Measurements from ENCODE around the gene SPTLC3. TPM values are rescaled to one million over a fixed set of nuclear protein-coding genes. Genes with fewer than 3 reads are reported as not detected.

SPTLC3 gene
- total RNA-seq, 1 donor from 2014 or later, result 4.6 TPM

DNA sequence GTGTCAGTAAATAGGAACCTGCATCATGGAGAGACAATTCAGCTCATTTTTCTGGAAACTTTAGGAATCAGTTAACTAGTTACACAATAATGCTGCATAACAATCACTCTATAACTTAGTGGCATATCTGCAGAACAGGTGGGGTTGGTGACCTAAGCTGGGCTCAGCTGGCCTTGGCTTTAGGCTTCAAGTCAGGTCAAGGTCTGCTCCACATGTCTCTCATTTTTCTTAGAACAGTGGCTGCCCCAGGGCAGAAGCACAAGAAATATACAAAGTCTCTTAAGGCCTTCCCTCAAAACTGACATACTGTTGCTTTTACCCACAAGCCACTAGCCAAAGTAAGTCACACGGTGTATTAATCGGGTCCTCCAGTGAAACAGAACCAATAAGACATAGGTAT lies 198.2 kb downstream of the SPTLC3 start:
- intact Hi-C loops (cut with DNase I), result no loop called here
- Histone ChIP-seq H3K36me3 (no peaks in the 10 kb centered on the region), H3K27me3 (no peaks in the 10 kb centered on the region)

DNA sequence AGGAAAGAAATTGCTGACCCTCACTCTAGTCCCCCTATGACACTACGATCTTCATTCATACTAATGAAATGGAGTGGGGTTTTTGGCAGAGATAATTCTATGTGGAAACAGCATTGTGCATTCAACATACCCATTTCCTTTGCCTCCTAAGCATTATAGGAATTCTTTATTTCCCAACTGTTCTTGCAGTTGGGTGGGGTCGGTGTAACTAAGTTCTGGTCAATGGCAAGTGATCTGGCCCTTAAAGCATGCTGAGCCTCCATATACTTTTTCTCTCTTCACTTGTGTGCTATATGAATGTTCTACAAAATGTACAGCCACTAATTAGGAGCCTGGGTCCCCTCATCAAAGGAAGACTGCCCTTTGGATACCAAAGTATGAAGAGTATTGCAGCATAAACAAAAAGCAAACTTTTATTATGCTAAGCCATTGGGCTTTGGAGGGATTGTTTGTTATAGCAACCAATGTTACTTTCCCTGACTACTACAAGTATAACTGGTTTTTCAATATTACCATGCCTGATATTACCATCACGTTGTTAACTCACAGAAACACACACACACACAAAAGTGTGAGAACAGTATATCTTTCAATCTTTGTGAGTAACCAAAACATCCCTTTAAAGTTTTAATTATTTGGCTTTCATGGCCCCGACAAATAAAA lies 203.3 kb downstream of the SPTLC3 start:
- no peaks in the 10 kb centered on the region for H3K4me1 ChIP-seq
- intact Hi-C loops (cut with DNase I), result no loop called here
- no peak for DNase-seq (ENCODE audit: low spot score in 2 of 2)
- no peaks in the 10 kb centered on the region for H3K9me3 ChIP-seq
- no peaks in the 10 kb centered on the region for H3K27me3 ChIP-seq
- H3K4me3 ChIP-seq, result no peak overlapping the region
- TF ChIP-seq, protein P1, sequence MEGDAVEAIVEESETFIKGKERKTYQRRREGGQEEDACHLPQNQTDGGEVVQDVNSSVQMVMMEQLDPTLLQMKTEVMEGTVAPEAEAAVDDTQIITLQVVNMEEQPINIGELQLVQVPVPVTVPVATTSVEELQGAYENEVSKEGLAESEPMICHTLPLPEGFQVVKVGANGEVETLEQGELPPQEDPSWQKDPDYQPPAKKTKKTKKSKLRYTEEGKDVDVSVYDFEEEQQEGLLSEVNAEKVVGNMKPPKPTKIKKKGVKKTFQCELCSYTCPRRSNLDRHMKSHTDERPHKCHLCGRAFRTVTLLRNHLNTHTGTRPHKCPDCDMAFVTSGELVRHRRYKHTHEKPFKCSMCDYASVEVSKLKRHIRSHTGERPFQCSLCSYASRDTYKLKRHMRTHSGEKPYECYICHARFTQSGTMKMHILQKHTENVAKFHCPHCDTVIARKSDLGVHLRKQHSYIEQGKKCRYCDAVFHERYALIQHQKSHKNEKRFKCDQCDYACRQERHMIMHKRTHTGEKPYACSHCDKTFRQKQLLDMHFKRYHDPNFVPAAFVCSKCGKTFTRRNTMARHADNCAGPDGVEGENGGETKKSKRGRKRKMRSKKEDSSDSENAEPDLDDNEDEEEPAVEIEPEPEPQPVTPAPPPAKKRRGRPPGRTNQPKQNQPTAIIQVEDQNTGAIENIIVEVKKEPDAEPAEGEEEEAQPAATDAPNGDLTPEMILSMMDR (IDR thresholded peaks at IDR 0.05), result no peak
- H3K36me3 ChIP-seq, result no peaks in the 10 kb centered on the region
- no peak overlapping the region for H3K27ac ChIP-seq

More for the DNA sequence above, 198.2 kb downstream of the SPTLC3 start:
- TF ChIP-seq, protein P1 (IDR thresholded peaks at IDR 0.05), result no peak
- no peak for DNase-seq (ENCODE audit: low spot score in 2 of 2)
- H3K27ac ChIP-seq, result no peak overlapping the region
- H3K9me3 ChIP-seq, result no peaks in the 10 kb centered on the region
- H3K4me3 ChIP-seq, result no peak overlapping the region
- H3K4me1 ChIP-seq, result no peaks in the 10 kb centered on the region

DNA sequence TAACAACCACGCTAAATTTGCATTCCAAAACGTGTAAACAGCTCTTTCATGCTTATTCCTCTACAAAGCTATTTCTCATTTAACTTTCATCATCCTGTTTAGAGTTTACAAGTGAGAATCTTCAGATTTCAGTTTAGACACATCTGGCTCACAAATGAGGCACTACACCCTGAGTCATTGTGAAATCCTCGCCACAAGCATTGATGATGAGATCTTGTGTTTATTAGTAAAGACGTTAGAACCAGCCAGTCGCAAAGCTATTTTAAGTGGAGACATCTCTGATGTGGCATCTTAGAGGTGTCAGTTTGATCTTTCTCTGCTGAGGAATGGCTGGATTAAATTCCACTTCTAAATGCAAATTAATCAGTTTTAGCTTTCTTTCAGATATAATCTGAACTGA lies 204.0 kb downstream of the SPTLC3 start:
- H3K9me3 ChIP-seq, result no peaks in the 10 kb centered on the region
- H3K27ac ChIP-seq, result no peak overlapping the region
- H3K4me1 ChIP-seq, result no peaks in the 10 kb centered on the region
- intact Hi-C loops (cut with DNase I), result no loop called here
- DNase-seq (ENCODE audit: low spot score in 2 of 2), result no peak
- no peak overlapping the region for H3K4me3 ChIP-seq
- H3K27me3 ChIP-seq, result no peaks in the 10 kb centered on the region
- no peaks in the 10 kb centered on the region for H3K36me3 ChIP-seq
- TF ChIP-seq, protein P1 (IDR thresholded peaks at IDR 0.05), result no peak

DNA sequence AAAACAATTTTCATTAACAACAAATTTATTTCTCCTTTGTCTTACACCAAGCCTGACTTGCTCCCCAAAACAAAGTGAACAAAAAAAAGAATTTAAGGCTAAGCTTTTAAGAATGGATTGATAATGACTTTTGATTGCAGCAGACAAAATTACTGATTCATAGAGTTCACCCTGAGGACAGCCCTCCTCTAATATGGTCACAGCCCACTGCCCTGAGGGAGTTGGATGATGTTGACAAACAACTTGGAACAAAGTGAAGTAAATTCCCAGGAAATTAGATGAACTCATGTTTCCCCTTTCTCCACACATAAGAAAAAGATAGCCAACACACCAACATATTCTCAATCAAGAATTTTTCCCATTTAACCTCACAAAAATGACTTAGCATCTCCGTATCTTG lies 204.6 kb downstream of the SPTLC3 start:
- H3K36me3 ChIP-seq, result no peaks in the 10 kb centered on the region
- intact Hi-C loops (cut with DNase I), result no loop called here

DNA sequence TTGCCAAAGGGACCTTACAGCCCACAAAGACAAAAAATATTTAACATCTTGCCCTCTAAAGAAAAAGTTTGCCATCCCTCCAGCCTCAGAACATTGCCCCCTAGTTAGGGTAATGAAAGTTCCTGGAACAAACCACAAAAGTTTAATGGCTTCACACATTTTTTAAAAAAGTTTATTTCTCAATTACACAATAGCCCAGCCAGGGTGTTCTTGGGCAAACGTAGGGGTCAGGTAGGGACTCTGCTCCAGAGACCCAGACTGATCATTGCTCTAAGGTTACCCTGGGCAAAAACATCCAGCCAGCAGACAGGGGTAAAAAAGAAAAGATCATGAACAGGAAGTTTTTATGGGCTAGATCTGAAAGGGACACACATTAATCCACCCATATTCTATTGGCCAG lies 207.8 kb downstream of the SPTLC3 start:
- Histone ChIP-seq H3K4me1 (peaks cover 0 to 9% of the 10 kb centered on the region in 2 donors), H3K27ac (no peak overlapping the region), H3K9me3 (no peaks in the 10 kb centered on the region), H3K4me3 (no peak overlapping the region), H3K36me3 (no peaks in the 10 kb centered on the region), H3K27me3 (peaks cover 5% of the 10 kb centered on the region)
- intact Hi-C loops (cut with DNase I), result no loop called here
- TF ChIP-seq, protein P1 (IDR thresholded peaks at IDR 0.05), result no peak
- no peak for DNase-seq (ENCODE audit: low spot score in 2 of 2)

More for the DNA sequence above, 204.6 kb downstream of the SPTLC3 start:
- Histone ChIP-seq H3K9me3 (no peaks in the 10 kb centered on the region), H3K27ac (no peak overlapping the region), H3K4me3 (no peak overlapping the region), H3K4me1 (no peaks in the 10 kb centered on the region), H3K27me3 (peaks cover under 1% of the 10 kb centered on the region)
- TF ChIP-seq, protein P1 (IDR thresholded peaks at IDR 0.05), result no peak
- no peak for DNase-seq (ENCODE audit: low spot score in 2 of 2)

Other genes with a start within 250 kb of the SPTLC3 start
- gene ISM1, start 212.3 kb downstream of the SPTLC3 start, total RNA-seq, result 60.1 TPM

Measured in ascending aorta (tissue), 2 donors.